OCI-LY7 (cell line): ENCODE measurements around the gene ARHGEF26. TPM values are rescaled to one million over a fixed set of nuclear protein-coding genes. Genes with fewer than 3 reads are reported as not detected.

Experiments
- BruUV-seq: library from RNA; stranded (reverse); fragments of 400-500 nt; replicated peaks from 2 replicates; lab custom pipeline; 2021; lab: Mats Ljungman, UMichigan
- CTCF ChIA-PET: fragments of 300-600 bp; sonication (Branson Sonifier 250); formaldehyde crosslinking; loops from one replicate; lab custom pipeline; 2022; ENCODE audit warnings: antibody characterized with exemption; ENCODE audit not compliant: unreplicated experiment; lab: Charles Lee
- POLR2A ChIA-PET: fragments of 300-600 bp; sonication (Branson Sonifier 250); formaldehyde crosslinking; loops from one replicate; lab custom pipeline; 2022; ENCODE audit warnings: antibody characterized with exemption; lab: Charles Lee
- DNase-seq: peaks from one replicate; pipeline ENCODE4 v3.0.0-alpha.2; 2015; ENCODE audit warnings: low spot score
- H2AFZ ChIP-seq: fragments of 200-600 bp; sonication (generic), shearing (Covaris generic); 2 replicates; pipeline ENCODE4 v1.6.1; 2014; ENCODE audit warnings: mild to moderate bottlenecking, antibody characterized with exemption, low read length, moderate library complexity
- H3K27ac ChIP-seq: fragments of 200-600 bp; sonication (generic); 2 replicates; pipeline ENCODE4 v1.5.1; 2014; ENCODE audit warnings: mixed run types, low read depth, mild to moderate bottlenecking, moderate library complexity, low read length, inconsistent platforms; ENCODE audit not compliant: poor library complexity, severe bottlenecking
- H3K36me3 ChIP-seq: fragments of 200-600 bp; sonication (generic); 2 replicates; pipeline ENCODE4 v1.6.1; 2014; ENCODE audit warnings: mild to moderate bottlenecking, antibody characterized with exemption, low read length, moderate library complexity, mixed read lengths; ENCODE audit not compliant: insufficient read depth
- H3K4me1 ChIP-seq: fragments of 200-600 bp; sonication (generic); 2 replicates; pipeline ENCODE4 v1.5.1; 2014; ENCODE audit warnings: mild to moderate bottlenecking, low read length; ENCODE audit not compliant: insufficient read depth, poor library complexity, severe bottlenecking
- H3K4me2 ChIP-seq: fragments of 200-600 bp; sonication (generic); 2 replicates; pipeline ENCODE4 v1.6.1; 2014; ENCODE audit warnings: mild to moderate bottlenecking, low read length
- H3K4me3 ChIP-seq: fragments of 200-600 bp; sonication (generic); 2 replicates; pipeline ENCODE4 v1.5.1; 2014; ENCODE audit warnings: mild to moderate bottlenecking, low read depth, low read length; ENCODE audit not compliant: poor library complexity, severe bottlenecking
- H3K79me2 ChIP-seq: fragments of 200-600 bp; sonication (generic); 2 replicates; pipeline ENCODE4 v1.6.1; 2016; ENCODE audit warnings: low read depth, mild to moderate bottlenecking, low read length, moderate library complexity, mixed read lengths; ENCODE audit not compliant: insufficient read depth
- H3K9me2 ChIP-seq: fragments of 200-600 bp; sonication (generic); 2 replicates; pipeline ENCODE4 v1.6.1; 2016; ENCODE audit warnings: mild to moderate bottlenecking, low read length, mixed read lengths; ENCODE audit not compliant: insufficient read depth
- H3K9me3 ChIP-seq: fragments of 200-600 bp; sonication (generic); 2 replicates; pipeline ENCODE4 v1.6.1; 2014; ENCODE audit warnings: mild to moderate bottlenecking, mixed run types, low read length, mixed read lengths
- H4K20me1 ChIP-seq: fragments of 200-600 bp; sonication (generic); 2 replicates; pipeline ENCODE4 v1.6.1; 2014; ENCODE audit warnings: mild to moderate bottlenecking, antibody characterized with exemption, low read length, moderate library complexity, mixed read lengths; ENCODE audit not compliant: insufficient read depth
- CTCF ChIP-seq: fragments of 200-600 bp; sonication (generic); conservative IDR thresholded peaks from 2 replicates; pipeline ENCODE4 v1.5.1; 2014; ENCODE audit warnings: mild to moderate bottlenecking, antibody characterized with exemption, low read length, moderate library complexity, mixed read lengths
- EZH2phosphoT487 ChIP-seq: fragments of 200-600 bp; sonication (generic); IDR thresholded peaks from 2 replicates; pipeline ENCODE4 v1.6.1; 2018; ENCODE audit warnings: low read depth, borderline replicate concordance, mild to moderate bottlenecking, mixed run types, antibody characterized with exemption, low read length, moderate library complexity, mixed read lengths
- intact Hi-C: fragments of 100-400 bp; cut with micrococcal nuclease; formaldehyde crosslinking; loops from one replicate; pipeline ENCODE4 v1.10.0; 2022; ENCODE audit not compliant: unreplicated experiment
- total RNA-seq, 2 experiments: library from RNA; depleted of rRNA in 1 of 2; stranded (reverse); fragments of >200 nt in 1 of 2; shearing (Covaris generic) in 1 of 2; gene quantifications; 2 replicates each; pipeline ENCODE4 v1.2.3, GENCODE V29; 2014 to 2022

ARHGEF26 gene
- total RNA-seq, 2 experiments from 2014 or later: 0.11 to 0.35 TPM

- Histone ChIP-seq H3K79me2 (no peaks in the 10 kb centered on the region), H3K27ac (no peak overlapping the region), H3K36me3 (no peaks in the 10 kb centered on the region), H3K4me2 (no peak overlapping the region), H4K20me1 (no peaks in the 10 kb centered on the region), H2AFZ (no peak overlapping the region), H3K4me3 (no peak overlapping the region), H3K4me1 (no peaks in the 10 kb centered on the region), H3K9me3 (no peaks in the 10 kb centered on the region), H3K9me2 (no peaks in the 10 kb centered on the region)
- intact Hi-C loops: no loop called here
- no TSS peak for BruUV-seq
- ChIA-PET CTCF (no interaction called here), POLR2A (no interaction called here)
- no peak for TF ChIP-seq CTCF
- no peak for TF ChIP-seq EZH2phosphoT487
- no peak for DNase-seq
Observed at GRCh38 chr3:154194877-154195276, 73.7 kb downstream of the ARHGEF26 start.

GRCh38 chr3:154195620-154196356 is 74.6 kb downstream of the ARHGEF26 start:
- DNase-seq: no peak
- H3K9me2 ChIP-seq: no peaks in the 10 kb centered on the region
- no peaks in the 10 kb centered on the region for H4K20me1 ChIP-seq
- no peak overlapping the region for H2AFZ ChIP-seq
- no peaks in the 10 kb centered on the region for H3K36me3 ChIP-seq
- H3K79me2 ChIP-seq: no peaks in the 10 kb centered on the region
- ChIA-PET POLR2A (interaction anchor here (0.5 to 0.6 kb wide), 2 partner anchors 29 to 1244 kb away, joined by 3 to 4 read pairs; no protein-coding TSS in a partner anchor), CTCF (no interaction called here)
- TF ChIP-seq EZH2phosphoT487: no peak
- no peak for TF ChIP-seq CTCF
- no peaks in the 10 kb centered on the region for H3K9me3 ChIP-seq
- H3K27ac ChIP-seq: no peak overlapping the region
- intact Hi-C loops: no loop called here
- H3K4me1 ChIP-seq: no peaks in the 10 kb centered on the region
- H3K4me2 ChIP-seq: no peak overlapping the region
- H3K4me3 ChIP-seq: no peak overlapping the region
- no TSS peak for BruUV-seq

GRCh38 chr3:154197751-154198150 is 76.6 kb downstream of the ARHGEF26 start:
- no TSS peak for BruUV-seq
- H3K4me1 ChIP-seq: no peaks in the 10 kb centered on the region
- CTCF ChIA-PET: no interaction called here
- intact Hi-C loops: no loop called here
- no peak overlapping the region for H3K4me2 ChIP-seq
- POLR2A ChIA-PET: interaction anchor here (0.6 kb wide), 2 partner anchors 77 to 1538 kb away, joined by 3 read pairs; partner anchors contain the start of gene ARHGEF26
- no peaks in the 10 kb centered on the region for H3K79me2 ChIP-seq
- no peak for DNase-seq
- no peak overlapping the region for H2AFZ ChIP-seq
- H3K9me2 ChIP-seq: no peaks in the 10 kb centered on the region
- TF ChIP-seq EZH2phosphoT487: no peak
- no peak for TF ChIP-seq CTCF
- H3K4me3 ChIP-seq: no peak overlapping the region
- no peaks in the 10 kb centered on the region for H3K36me3 ChIP-seq
- H3K27ac ChIP-seq: no peak overlapping the region
- no peaks in the 10 kb centered on the region for H4K20me1 ChIP-seq
- H3K9me3 ChIP-seq: no peaks in the 10 kb centered on the region
